ENCODE data around the gene MANF. TPM values are rescaled to one million over a fixed set of nuclear protein-coding genes. Genes with fewer than 3 reads are reported as not detected.
A peak's percentile ranks its signal among the peaks of the same experiment; 100 is the strongest.

The MANF gene
- total and polyA plus RNA-seq, 10 donors: 31.8 to 85.8 (median 47.7) TPM

DNA sequence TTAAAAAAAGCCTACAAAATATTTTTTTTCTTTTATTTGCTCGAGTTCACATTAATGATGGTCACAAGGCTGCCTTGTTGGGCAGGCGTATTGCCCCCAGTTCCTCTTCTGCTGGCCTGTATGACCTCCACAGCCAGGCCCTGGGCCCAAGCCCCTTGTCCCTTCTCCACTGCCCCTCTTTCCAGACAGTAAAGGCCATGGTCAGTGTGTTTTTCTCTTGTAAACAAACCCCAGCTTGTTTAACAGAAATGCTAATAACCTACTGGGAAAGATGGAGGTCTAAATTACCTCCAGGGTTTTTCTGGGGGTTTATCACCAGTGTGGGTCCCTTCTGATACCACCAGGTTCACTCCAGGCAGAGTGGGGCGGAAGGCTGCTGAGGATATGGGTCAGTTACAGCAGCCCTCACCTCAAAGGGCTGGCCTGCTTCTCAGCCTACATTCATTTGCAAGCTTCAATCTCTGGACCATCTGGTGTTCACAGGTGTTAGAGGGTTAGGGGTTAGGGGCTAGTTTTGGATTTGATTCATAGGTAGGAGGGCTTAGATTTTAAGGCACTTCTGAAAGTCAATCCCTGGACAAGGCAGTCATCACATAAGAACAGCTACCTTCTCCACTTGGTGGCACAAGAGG lies 2.0 kb upstream of the MANF start:
- Histone ChIP-seq H3K36me3 (peaks cover 0 to 19% (median 2%) of the 10 kb centered on the region in 6 donors), H3K27ac (no peak overlapping the region), H3K4me3 (peak overlapping the region in 1 of 8 donors; percentile 89), H3K27me3 (replicated peaks in 1 of 7) (no peaks in the 10 kb centered on the region), H3K4me1 (peaks cover 23 to 59% (median 38%) of the 10 kb centered on the region in 6 donors), H3K9me3 (no peaks in the 10 kb centered on the region)
- no peak for TF ChIP-seq POLR2AphosphoS5 (IDR thresholded peaks at IDR 0.05)
- TF ChIP-seq, protein P1, sequence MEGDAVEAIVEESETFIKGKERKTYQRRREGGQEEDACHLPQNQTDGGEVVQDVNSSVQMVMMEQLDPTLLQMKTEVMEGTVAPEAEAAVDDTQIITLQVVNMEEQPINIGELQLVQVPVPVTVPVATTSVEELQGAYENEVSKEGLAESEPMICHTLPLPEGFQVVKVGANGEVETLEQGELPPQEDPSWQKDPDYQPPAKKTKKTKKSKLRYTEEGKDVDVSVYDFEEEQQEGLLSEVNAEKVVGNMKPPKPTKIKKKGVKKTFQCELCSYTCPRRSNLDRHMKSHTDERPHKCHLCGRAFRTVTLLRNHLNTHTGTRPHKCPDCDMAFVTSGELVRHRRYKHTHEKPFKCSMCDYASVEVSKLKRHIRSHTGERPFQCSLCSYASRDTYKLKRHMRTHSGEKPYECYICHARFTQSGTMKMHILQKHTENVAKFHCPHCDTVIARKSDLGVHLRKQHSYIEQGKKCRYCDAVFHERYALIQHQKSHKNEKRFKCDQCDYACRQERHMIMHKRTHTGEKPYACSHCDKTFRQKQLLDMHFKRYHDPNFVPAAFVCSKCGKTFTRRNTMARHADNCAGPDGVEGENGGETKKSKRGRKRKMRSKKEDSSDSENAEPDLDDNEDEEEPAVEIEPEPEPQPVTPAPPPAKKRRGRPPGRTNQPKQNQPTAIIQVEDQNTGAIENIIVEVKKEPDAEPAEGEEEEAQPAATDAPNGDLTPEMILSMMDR (IDR thresholded peaks at IDR 0.05 in 8 of 11, conservative IDR thresholded peaks at IDR 0.05 in 3 of 11): no peak
- TF ChIP-seq POLR2A (IDR thresholded peaks at IDR 0.05): no peak
- no peak for DNase-seq
- 77 to 100% (median 91%) methylated on average over 3 of the region's 3 CpGs for WGBS, 5 donors
- intact Hi-C loops (cut with DNase I; ENCODE audit: low total_unique reads): loop anchor here (5.0 to 10.0 kb wide), 2 partner anchors 292 to 766 kb away; partner anchors contain the start of genes MAPKAPK3 and TEX264

DNA sequence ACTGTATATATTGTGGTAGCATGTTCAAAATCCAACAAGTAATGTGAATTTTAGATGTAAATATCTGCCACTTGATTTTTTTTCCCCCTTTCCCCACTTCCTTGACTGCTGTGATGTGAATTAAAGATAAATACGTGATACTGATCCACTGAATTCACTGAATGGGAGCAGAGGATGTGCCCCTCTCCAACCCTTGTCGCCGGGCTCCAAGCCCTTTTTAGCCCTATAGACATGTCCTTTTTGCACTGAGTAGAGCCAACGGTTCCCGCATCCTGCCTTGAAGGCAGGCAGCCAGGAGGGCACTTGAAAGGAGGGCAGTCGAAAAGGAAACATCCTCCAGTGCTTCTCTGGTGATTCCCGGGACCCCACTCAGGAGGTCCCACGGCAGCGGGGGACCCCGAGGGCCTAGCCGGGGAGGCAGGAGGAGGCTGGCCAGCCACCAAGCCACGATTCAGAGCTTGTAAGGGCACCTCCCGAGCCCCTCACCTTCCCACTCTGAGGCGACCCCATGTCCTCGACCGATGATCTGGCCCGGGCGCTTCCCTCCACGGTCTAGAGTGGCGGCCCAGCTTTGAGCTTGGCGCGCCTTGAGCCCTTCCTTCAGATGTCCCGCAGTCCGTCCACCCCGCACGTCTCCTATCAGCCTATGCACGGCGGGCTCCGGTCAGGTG lies 901 bp upstream of the MANF start:
- DNase-seq: peak; percentile 92
- Histone ChIP-seq H3K27ac (peak overlapping the region; percentile 91 to 98 (median 94)), H3K9me3 (no peaks in the 10 kb centered on the region), H3K36me3 (peaks cover 0 to 31% (median 12%) of the 10 kb centered on the region in 6 donors), H3K4me1 (peaks cover 23 to 64% (median 46%) of the 10 kb centered on the region in 6 donors), H3K27me3 (replicated peaks in 1 of 7) (no peaks in the 10 kb centered on the region), H3K4me3 (peak overlapping the region; percentile 70 to 90 (median 84))
- TF ChIP-seq, protein P1 (IDR thresholded peaks at IDR 0.05 in 8 of 11, conservative IDR thresholded peaks at IDR 0.05 in 3 of 11): no peak
- TF ChIP-seq POLR2AphosphoS5 (IDR thresholded peaks at IDR 0.05) (no peak), POLR2A (IDR thresholded peaks at IDR 0.05) (no peak)
- WGBS, 5 donors: 0 to 1% (median 0%) methylated on average over 14 to 29 of the region's 29 CpGs
- intact Hi-C loops (cut with DNase I; ENCODE audit: low total_unique reads): loop anchor here (5.0 to 10.0 kb wide), 2 partner anchors 291 to 767 kb away; partner anchors contain the start of genes MAPKAPK3 and TEX264

DNA sequence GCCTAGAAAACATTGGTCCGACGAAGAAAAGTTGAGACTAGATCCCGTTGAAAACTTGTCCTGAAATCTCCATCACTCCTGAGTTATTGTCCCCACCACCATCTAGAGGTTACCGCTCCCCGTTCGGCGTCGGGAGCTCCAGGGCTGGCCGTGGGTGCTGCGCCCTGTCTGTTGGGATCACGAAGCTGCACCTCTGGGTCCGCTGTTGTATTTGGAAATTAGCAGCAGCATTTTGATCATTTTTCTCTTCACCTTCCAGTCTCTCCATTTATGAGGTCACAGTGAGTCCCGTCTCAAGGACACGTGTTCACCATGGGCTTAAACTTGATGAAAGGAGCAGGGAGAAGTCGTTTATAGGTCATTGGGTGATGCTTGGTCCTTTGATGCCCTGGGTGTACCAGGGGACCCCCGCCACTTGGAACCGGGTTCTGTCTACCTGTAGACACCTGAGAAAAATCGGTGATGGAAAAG lies 565 bp downstream of the MANF start:
- Histone ChIP-seq H3K9me3 (no peaks in the 10 kb centered on the region), H3K27ac (peak overlapping the region; percentile 91 to 98 (median 94)), H3K4me3 (peak overlapping the region; percentile 70 to 90 (median 84)), H3K4me1 (peaks cover 34 to 75% (median 60%) of the 10 kb centered on the region in 6 donors), H3K36me3 (peaks cover 0 to 43% (median 13%) of the 10 kb centered on the region in 6 donors), H3K27me3 (replicated peaks in 1 of 7) (no peaks in the 10 kb centered on the region)
- DNase-seq: peak; percentile 83
- intact Hi-C loops (cut with DNase I; ENCODE audit: low total_unique reads): loop anchor here (10.0 kb wide), 1 partner anchor 289 kb away; the partner anchor contains the start of gene TEX264
- TF ChIP-seq, protein P1 (IDR thresholded peaks at IDR 0.05 in 8 of 11, conservative IDR thresholded peaks at IDR 0.05 in 3 of 11): no peak
- TF ChIP-seq POLR2A (IDR thresholded peaks at IDR 0.05) (no peak), POLR2AphosphoS5 (IDR thresholded peaks at IDR 0.05) (no peak)
- 4 to 6% (median 5%) methylated on average over 18 of the region's 18 CpGs for WGBS, 5 donors
